GM10266 (cell line): ENCODE results near the gene ST6GALNAC6.

ENCODE experiments used
- DNase-seq: peaks from one replicate; pipeline ENCODE4 v3.0.0; 2012; ENCODE audit errors: extremely low spot score
- TF ChIP-seq, protein P1 (sequence below): IDR thresholded peaks from 2 replicates; pipeline ENCODE4 v1.5.1; 2012; ENCODE audit warnings: mild to moderate bottlenecking, low read depth; ENCODE audit not compliant: control insufficient read depth, insufficient read depth; ENCODE audit errors: missing control alignments

The ST6GALNAC6 gene

DNA sequence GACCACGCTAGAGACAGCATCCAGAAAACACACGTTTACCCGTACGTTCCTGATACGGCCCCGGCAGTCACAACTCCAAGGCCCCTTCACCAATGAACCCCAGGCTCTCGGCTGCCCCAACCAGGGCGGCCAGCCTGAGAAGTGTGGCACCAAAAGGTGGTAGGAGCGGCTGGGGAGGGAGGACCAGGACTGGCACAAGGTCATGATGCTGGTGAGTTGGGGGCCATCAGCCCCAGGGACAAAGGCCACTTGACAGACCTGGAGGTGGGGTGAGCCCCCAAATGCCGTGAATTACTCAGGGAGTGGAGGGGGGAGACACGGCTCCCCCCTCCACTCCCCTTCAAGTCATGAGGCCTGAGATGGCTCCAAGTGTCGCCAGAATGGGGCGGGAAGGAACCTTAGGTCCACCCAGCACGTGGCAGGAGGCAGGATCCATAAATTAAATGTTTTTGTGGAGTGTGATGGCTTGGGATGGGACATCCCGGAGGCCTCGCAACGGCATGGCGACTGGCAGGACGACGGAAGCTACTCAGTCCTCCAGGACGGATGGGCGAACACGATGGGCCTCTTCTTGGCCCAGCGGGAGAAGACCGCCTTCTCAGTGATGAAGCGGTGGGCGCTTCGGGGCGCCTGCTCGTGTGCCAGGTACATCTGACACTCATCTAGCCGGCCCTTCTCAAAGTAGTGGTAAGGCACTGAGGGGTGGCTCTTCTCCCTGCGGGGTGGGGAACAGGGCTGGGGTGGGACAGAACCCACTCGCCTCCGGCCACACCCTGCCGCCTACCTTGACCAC lies 8.7 kb upstream of the ST6GALNAC6 start:
- DNase-seq = no peak
- TF ChIP-seq, protein P1, sequence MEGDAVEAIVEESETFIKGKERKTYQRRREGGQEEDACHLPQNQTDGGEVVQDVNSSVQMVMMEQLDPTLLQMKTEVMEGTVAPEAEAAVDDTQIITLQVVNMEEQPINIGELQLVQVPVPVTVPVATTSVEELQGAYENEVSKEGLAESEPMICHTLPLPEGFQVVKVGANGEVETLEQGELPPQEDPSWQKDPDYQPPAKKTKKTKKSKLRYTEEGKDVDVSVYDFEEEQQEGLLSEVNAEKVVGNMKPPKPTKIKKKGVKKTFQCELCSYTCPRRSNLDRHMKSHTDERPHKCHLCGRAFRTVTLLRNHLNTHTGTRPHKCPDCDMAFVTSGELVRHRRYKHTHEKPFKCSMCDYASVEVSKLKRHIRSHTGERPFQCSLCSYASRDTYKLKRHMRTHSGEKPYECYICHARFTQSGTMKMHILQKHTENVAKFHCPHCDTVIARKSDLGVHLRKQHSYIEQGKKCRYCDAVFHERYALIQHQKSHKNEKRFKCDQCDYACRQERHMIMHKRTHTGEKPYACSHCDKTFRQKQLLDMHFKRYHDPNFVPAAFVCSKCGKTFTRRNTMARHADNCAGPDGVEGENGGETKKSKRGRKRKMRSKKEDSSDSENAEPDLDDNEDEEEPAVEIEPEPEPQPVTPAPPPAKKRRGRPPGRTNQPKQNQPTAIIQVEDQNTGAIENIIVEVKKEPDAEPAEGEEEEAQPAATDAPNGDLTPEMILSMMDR = no peak

DNA sequence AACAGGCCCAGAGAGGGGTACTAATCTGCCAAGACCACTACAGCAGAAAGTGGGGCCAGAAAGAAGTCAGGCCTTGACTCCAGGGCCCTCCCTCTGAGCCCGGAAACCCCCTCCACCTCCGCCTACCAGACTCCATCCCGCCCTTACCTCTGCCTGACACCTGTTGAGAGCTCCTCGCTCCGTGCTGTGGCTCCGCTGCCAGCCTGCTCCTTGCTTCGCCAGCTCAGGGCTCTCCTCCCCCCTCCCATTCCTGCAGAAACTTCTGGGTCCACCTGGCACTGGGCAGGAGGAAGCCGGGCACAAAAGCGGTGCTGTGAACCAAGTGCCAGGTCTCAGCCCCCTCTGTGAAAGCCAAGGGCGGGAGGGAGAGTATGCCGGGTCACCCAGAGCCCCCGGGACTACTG lies 6.4 kb upstream of the ST6GALNAC6 start:
- DNase-seq = peak; percentile 65
- TF ChIP-seq, protein P1 = no peak

DNA sequence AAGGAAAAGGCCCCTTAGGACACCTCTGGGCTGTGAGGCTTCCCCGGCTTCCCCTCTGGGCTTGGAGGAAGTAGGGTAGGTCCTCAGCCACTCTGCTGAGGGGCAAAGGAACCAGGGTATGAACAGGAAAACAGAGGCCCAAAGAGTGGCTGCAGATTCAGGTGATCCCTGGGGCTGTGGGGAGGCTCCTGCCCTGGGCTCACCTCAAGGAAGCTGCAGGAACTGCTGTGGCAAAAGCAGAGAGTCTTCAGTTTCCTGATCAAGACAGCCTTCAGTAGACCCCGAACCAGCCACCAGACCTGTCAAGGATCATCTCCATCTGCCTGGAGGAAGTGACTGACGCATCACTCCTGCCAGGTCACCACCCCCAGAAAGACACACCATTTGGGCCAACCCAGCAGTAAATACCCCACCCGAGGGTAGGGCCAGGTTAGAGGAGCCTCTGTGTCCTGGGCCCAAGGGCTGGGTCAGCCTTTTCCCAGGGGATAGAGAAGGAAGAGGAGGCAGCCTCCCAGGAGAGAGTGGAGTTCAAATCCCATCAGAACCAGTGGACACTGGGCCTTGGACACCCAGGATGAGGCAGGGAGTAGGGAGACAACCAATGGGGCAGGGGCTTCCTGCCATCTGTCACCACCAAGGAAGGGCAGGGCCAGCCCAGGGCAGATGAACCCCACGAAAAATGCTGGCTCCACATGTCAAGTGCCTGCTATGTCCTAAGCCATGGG lies 5.8 kb upstream of the ST6GALNAC6 start:
- TF ChIP-seq, protein P1 = no peak
- DNase-seq = peak; percentile 47

DNA sequence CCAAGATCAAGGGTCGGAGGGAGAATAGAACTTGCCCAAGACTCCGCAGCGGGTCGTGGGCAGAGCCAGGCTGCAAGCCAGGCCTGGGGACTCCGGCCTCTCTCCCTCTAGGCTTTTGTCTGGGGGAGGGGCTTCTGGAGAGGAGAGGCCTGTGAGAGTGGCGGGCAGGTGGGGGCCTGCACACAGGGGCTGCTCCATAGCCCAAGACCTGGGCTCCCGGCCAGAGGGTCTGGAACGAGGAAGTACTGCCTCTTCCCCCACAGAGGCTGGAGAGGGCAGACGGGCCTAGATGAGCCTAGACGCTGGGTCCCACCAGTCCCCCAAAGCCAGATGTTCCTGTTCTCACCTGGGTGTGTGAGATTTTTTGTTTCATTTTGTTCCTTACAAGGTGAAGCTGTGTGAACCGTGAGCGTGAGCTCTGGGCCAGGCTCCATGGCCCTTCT lies 5.2 kb upstream of the ST6GALNAC6 start:
- TF ChIP-seq, protein P1 = no peak
- DNase-seq = peak; percentile 20

DNA sequence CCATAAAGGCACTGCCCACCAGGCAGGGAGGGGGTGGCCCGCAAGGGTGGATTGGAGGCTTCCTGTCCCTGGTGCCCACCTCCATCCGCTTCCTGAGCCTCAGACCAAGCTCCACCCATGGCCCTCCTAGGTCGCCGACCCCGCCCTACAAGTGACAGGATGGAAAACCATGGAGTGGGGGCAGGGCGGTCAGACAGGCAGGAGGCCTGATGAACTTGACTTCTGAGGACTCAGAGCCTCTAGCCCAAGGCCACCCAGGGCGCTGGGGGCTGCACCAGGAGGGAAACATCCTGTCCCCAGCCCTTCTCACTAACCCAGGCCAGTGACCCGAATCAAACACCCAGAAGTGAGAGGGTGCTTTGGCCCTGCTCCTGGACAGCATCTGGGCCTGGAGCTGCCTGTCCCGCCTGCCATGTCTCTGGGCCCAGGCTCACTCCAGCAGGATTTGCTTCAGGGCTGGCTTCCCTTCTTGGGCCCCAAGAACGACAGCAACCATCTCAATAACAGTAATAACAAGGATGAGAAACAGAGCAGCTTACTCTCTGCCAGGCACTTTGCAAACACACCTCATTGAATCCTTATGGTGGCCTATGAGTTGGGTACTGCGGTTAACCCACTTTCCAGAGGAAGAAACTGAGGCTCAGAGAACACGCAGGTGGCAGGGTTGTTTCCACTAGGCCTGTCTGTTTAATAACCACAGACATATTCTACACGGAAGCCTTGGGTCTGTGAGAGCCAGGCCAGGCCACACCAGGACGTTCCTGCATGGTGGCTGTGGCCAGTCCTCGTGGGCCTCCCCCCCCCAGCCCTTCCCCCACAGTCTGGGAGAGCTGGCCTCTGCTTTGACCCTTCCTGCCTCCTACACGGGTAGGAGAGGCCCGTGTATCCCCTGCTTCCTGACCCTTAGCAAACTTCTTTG lies 4.4 kb upstream of the ST6GALNAC6 start:
- TF ChIP-seq, protein P1 = no peak
- DNase-seq = peak; percentile 75

DNA sequence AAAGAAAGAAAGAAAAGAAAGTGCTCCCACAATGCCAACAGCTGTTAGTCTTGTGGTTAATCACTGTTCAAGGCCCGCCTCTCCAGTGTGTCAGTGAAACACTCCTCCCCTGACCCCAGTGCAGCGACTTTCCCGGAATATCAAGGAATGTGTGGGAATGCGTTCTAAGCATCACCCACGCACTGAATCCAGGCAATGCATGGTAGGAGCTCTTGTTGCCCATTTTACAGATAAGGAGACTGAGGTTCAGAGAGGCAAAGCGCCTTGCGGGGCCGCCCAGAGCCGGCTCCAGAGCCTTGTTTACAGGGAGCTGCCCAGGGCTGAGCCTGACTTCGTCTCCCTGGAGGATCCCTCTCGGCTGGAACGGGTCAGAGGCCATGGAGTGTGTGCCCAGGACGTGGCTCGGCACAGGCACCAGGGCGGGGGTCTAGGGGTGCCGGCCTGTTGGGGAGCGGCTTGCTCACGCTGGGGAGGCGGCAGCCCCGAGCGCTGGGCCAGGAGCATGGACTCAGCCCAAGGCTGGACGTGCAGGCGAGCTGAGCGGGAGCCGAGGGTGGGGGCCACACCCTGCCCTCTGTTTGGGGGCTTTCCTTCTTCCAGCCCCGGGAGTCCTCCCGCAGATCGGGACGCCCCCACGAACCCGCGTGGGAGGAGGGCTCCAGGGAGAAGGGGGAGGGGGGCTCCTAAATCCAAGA lies 823 bp downstream of the ST6GALNAC6 start:
- DNase-seq = peak; percentile 51
- TF ChIP-seq, protein P1 = no peak
